Parathyroid adenoma (tissue), 2 donors: ENCODE results near the gene UBE2I.
A peak's percentile ranks its signal among the peaks of the same experiment; 100 is the strongest.

Experiments
- H2AFZ ChIP-seq: fragments of 300-600 bp; sonication (generic); one replicate; pipeline ENCODE4 v1.7.0; 2017; ENCODE audit warnings: antibody characterized with exemption, mild to moderate bottlenecking
- H3K27ac ChIP-seq: fragments of 300-600 bp; sonication (generic); one replicate; pipeline ENCODE4 v1.7.0; 2017
- H3K27me3 ChIP-seq: fragments of 300-600 bp; sonication (generic); one replicate; pipeline ENCODE4 v1.7.0; 2017; ENCODE audit warnings: low read length; ENCODE audit not compliant: control insufficient read depth, insufficient read depth
- H3K36me3 ChIP-seq: fragments of 300-600 bp; sonication (generic); one replicate; pipeline ENCODE4 v1.7.0; 2017; ENCODE audit warnings: low read length; ENCODE audit not compliant: control insufficient read depth, insufficient read depth
- H3K4me1 ChIP-seq: fragments of 300-600 bp; sonication (generic); one replicate; pipeline ENCODE4 v1.7.0; 2017; ENCODE audit warnings: control low read depth
- H3K4me2 ChIP-seq: fragments of 300-600 bp; sonication (generic); one replicate; pipeline ENCODE4 v1.7.0; 2017; ENCODE audit warnings: low read length
- H3K4me3 ChIP-seq: fragments of 300-600 bp; sonication (generic); one replicate; pipeline ENCODE4 v1.7.0; 2017; ENCODE audit warnings: low read depth, low read length
- H3K79me2 ChIP-seq: fragments of 300-600 bp; sonication (generic); one replicate; pipeline ENCODE4 v1.7.0; 2017; ENCODE audit warnings: control low read depth
- H3K9ac ChIP-seq: fragments of 300-600 bp; sonication (generic); one replicate; pipeline ENCODE4 v1.7.0; 2017; ENCODE audit warnings: mild to moderate bottlenecking
- H3K9me3 ChIP-seq: fragments of 300-600 bp; sonication (generic); one replicate; pipeline ENCODE4 v1.7.0; 2017; ENCODE audit warnings: low read length; ENCODE audit not compliant: control insufficient read depth
- TF ChIP-seq, protein P1 (sequence below): fragments of 300-600 bp; sonication (generic); IDR thresholded peaks from one replicate; pipeline ENCODE4 v1.7.0; 2017; ENCODE audit warnings: antibody characterized with exemption, mild to moderate bottlenecking
- donor health status: primary hyperparathyroidism.

UBE2I gene

DNA sequence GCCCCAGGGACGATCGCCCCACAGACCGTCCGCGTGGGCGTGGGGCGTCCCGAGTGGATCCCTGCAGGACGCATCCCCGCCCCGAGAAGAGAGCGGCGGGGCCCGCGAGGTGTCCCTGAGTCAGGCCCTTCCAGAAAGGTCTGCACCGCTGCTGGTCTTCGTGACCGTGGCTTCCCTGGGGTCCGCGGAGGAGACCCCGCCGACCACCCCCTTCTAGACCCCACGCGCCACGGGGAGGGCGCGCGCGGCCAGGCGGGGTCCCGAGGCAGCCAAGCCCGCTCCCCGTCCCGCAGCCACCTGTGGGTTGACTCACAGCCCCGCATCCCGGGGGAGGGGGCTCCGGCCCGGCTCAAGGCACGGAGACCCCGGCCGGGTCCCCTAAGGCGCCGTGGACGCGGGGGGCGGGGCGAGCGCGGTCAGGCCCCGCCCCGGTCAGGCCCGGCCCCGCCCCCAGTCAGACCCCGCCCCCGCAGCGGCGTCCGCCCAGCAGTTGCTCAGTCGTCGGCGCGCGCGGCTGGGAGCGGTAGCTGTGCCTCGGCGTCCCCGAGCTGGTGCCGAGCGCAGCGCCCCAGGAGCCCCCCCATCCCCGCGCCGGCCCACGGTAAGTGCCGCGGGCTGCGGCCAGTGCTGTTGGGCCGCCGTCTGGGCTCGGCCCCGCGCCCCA is 23.8 kb downstream of the UBE2I start, which contains the start of gene BAIAP3:
Gene BAIAP3, plus strand, starts transcription at position 497 of the 664 bp plus-strand sequence. CDS start 4,905 bp downstream, outside the sequence.
- TF ChIP-seq, protein P1, sequence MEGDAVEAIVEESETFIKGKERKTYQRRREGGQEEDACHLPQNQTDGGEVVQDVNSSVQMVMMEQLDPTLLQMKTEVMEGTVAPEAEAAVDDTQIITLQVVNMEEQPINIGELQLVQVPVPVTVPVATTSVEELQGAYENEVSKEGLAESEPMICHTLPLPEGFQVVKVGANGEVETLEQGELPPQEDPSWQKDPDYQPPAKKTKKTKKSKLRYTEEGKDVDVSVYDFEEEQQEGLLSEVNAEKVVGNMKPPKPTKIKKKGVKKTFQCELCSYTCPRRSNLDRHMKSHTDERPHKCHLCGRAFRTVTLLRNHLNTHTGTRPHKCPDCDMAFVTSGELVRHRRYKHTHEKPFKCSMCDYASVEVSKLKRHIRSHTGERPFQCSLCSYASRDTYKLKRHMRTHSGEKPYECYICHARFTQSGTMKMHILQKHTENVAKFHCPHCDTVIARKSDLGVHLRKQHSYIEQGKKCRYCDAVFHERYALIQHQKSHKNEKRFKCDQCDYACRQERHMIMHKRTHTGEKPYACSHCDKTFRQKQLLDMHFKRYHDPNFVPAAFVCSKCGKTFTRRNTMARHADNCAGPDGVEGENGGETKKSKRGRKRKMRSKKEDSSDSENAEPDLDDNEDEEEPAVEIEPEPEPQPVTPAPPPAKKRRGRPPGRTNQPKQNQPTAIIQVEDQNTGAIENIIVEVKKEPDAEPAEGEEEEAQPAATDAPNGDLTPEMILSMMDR = no peak
- Histone ChIP-seq H3K27me3 (no peaks in the 10 kb centered on the region), H3K9ac (no peak within 1 kb of the TSS)

DNA sequence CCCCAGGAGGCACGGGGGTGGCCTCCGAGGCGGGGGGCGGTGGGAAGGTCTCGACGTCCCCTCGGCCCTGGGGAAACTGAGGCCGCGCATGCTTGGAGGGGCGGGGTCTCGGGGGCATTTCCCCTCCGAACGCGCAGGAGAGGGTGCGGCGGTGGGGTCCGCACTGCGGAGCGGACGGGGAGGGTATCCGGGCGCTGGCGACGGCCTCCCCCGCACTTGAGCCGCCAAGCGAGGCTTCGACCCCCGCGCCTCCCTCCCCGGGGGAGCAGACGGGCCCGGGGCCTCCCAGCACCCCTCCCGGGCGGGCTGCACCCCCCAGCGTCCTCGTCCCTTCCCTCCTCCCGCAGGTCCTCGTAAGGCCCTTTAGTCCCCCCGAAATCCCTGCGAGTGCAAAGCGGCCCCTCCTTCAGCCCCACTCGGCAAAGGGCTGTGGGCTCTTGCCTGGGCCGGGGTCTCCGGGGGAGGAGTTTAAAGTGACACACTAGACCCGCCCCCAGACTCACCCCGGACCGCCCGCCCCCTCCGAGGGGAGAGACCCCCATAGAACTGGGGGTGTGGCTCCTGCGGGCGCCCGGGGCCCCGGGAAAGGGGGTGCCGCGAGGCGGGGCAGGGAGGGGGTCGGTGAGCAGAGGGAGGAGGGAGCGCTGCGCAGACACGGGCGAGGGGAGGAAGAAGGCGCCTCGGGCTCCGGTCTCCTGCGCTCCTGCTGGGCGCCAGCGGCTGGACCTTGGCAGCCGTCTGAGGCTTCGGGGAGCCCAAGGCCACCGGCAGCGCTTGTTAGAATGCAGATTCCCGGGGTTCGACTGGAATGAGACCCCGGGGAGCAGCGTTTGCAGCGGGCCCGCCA is 24.6 kb downstream of the UBE2I start:
- Histone ChIP-seq H3K9ac (no peak overlapping the region), H3K36me3 (no peaks in the 10 kb centered on the region), H3K4me1 (peaks cover 6% of the 10 kb centered on the region)

More for the DNA sequence above, 23.8 kb downstream of the UBE2I start, which contains the start of gene BAIAP3:
- peaks cover 6% of the 10 kb centered on the region for H3K4me1 ChIP-seq
- no peaks in the 10 kb centered on the region for H3K36me3 ChIP-seq
- H3K4me3 ChIP-seq = peak within 1 kb of the TSS; percentile 54
- no peaks in the 10 kb centered on the region for H3K9me3 ChIP-seq
- peak within 1 kb of the TSS; percentile 77 for H3K4me2 ChIP-seq
- no peak within 1 kb of the TSS for H3K27ac ChIP-seq
- H3K79me2 ChIP-seq = no peaks in the 10 kb centered on the region
- H2AFZ ChIP-seq = peak within 1 kb of the TSS; percentile 1

DNA sequence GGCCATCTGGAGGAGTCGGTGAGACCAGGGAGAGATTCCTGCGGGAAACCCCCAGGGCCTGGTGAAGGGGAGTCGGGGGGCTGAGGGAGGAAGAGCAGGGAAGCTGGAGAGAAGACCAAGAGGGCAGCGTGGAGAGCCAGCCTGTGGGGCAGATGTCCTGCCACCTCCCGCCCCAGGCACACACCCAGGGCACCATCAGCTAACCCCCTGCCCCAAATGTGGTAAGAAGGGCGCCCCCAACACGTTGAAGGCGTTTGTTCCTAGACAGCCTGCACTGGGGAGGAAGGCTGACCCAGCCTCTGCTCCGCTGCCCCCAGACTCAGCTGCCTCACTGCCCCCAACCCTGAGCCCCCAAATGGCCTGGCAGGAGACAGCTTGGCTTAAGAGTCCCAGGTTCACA is 25.3 kb downstream of the UBE2I start:
- TF ChIP-seq, protein P1 = no peak
- Histone ChIP-seq H3K27ac (no peak overlapping the region), H3K36me3 (no peaks in the 10 kb centered on the region), H3K27me3 (no peaks in the 10 kb centered on the region), H3K9me3 (no peaks in the 10 kb centered on the region), H3K79me2 (no peaks in the 10 kb centered on the region), H2AFZ (no peak overlapping the region), H3K4me2 (no peak overlapping the region), H3K4me3 (no peak overlapping the region), H3K9ac (no peak overlapping the region), H3K4me1 (peaks cover 6% of the 10 kb centered on the region)

More for the DNA sequence above, 24.6 kb downstream of the UBE2I start:
- Histone ChIP-seq H3K4me2 (peak overlapping the region; percentile 62), H3K79me2 (no peaks in the 10 kb centered on the region), H2AFZ (no peak overlapping the region), H3K9me3 (no peaks in the 10 kb centered on the region), H3K27ac (no peak overlapping the region), H3K27me3 (no peaks in the 10 kb centered on the region), H3K4me3 (peak overlapping the region; percentile 22)
- TF ChIP-seq, protein P1 = no peak

DNA sequence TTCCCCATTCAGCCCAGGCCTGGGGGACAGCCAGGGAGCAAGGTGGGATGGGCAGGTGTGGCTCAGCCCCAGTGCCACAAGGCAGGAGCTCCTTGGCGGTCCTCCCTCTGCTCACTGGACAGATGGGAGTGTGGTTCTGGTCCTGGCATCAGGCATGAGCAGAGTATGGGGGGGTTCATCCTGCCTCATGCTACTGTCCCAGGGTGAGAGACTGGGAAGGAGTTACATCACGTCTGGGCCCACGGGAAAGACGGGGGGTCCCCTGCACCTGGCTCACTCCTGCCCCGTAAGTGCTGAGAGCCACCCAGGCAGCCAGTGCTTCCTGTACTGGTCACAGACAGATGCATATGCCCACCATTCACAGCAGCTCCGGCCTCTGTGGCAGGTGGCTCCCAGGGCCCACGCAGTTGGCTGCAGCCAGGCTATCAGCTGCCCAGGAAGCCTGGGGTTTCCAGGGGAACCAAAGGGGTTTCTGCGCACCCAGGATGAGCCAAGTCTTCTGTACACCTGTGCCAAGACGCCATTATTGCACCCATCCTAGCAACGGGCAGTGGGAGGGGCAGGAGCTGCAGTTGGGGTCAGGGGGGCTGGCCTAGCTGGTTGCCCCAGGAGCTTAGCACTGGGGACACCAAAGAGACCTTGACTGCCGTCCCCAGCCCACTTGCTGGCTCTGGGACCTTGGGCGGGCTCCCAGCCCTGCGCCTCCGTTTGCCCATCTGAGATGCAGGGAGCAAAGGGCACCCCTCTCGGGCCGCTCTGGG is 26.0 kb downstream of the UBE2I start:
- Histone ChIP-seq H3K79me2 (no peaks in the 10 kb centered on the region), H2AFZ (no peak overlapping the region), H3K9ac (no peak overlapping the region), H3K4me1 (peaks cover 6% of the 10 kb centered on the region), H3K27ac (no peak overlapping the region), H3K36me3 (no peaks in the 10 kb centered on the region), H3K4me3 (no peak overlapping the region), H3K9me3 (no peaks in the 10 kb centered on the region), H3K27me3 (no peaks in the 10 kb centered on the region), H3K4me2 (no peak overlapping the region)
- TF ChIP-seq, protein P1 = no peak
